Loucy (cell line): ENCODE measurements around the gene COA7.

Source experiments
- H2AFZ ChIP-seq: fragments of 200-600 bp; sonication (generic); 2 replicates; pipeline ENCODE4 v1.6.0; 2016; ENCODE audit warnings: antibody characterized with exemption, mild to moderate bottlenecking, low read length, moderate library complexity
- H3F3A ChIP-seq: fragments of 200-600 bp; 2 replicates; pipeline ENCODE4 v1.6.0; 2016; ENCODE audit warnings: antibody characterized with exemption, low read depth, mild to moderate bottlenecking
- H3K27me3 ChIP-seq: fragments of 200-600 bp; sonication (generic); 2 replicates; pipeline ENCODE4 v1.6.1; 2014; ENCODE audit warnings: low read length, mild to moderate bottlenecking; ENCODE audit not compliant: insufficient read depth, poor library complexity, severe bottlenecking
- H3K36me3 ChIP-seq: fragments of 200-600 bp; sonication (generic); 2 replicates; pipeline ENCODE4 v1.6.1; 2016; ENCODE audit warnings: low read length; ENCODE audit not compliant: insufficient read depth
- H3K4me1 ChIP-seq: fragments of 200-600 bp; sonication (generic); 2 replicates; pipeline ENCODE4 v1.5.1; 2014; ENCODE audit warnings: low read length, mild to moderate bottlenecking; ENCODE audit not compliant: insufficient read depth, poor library complexity, severe bottlenecking
- H3K4me2 ChIP-seq: fragments of 200-600 bp; sonication (generic); 2 replicates; pipeline ENCODE4 v1.6.0; 2014; ENCODE audit warnings: antibody characterized with exemption, low read length, low read depth, mild to moderate bottlenecking; ENCODE audit not compliant: poor library complexity, severe bottlenecking
- H3K4me3 ChIP-seq: fragments of 200-600 bp; sonication (generic); 2 replicates; pipeline ENCODE4 v1.5.1; 2014; ENCODE audit warnings: low read length, mild to moderate bottlenecking, mixed read lengths; ENCODE audit not compliant: poor library complexity, severe bottlenecking
- H3K79me2 ChIP-seq: fragments of 200-600 bp; sonication (generic); 2 replicates; pipeline ENCODE4 v1.6.1; 2014; ENCODE audit warnings: low read length; ENCODE audit not compliant: insufficient read depth
- H3K9ac ChIP-seq: fragments of 200-600 bp; sonication (generic); 2 replicates; pipeline ENCODE4 v1.6.0; 2014; ENCODE audit warnings: mild to moderate bottlenecking, low read depth, low read length, moderate library complexity; ENCODE audit not compliant: poor library complexity, severe bottlenecking
- H3K9me2 ChIP-seq: fragments of 200-600 bp; sonication (generic); replicated peaks from 2 replicates; pipeline ENCODE4 v1.6.1; 2016; ENCODE audit warnings: low read depth, low read length, mixed read lengths
- H3K9me3 ChIP-seq: fragments of 200-600 bp; sonication (generic); 2 replicates; pipeline ENCODE4 v1.6.1; 2014; ENCODE audit warnings: mild to moderate bottlenecking, antibody characterized with exemption, low read length, low read depth; ENCODE audit not compliant: insufficient read depth
- H4K20me1 ChIP-seq: fragments of 200-600 bp; sonication (generic); 2 replicates; pipeline ENCODE4 v1.6.0; 2014; ENCODE audit warnings: antibody characterized with exemption, low read length, mild to moderate bottlenecking; ENCODE audit not compliant: insufficient read depth, poor library complexity, severe bottlenecking
- EZH2phosphoT487 ChIP-seq: fragments of 200-600 bp; IDR thresholded peaks from 2 replicates; pipeline ENCODE4 v1.6.1; 2018; ENCODE audit warnings: antibody characterized with exemption, mild to moderate bottlenecking, moderate library complexity, borderline replicate concordance
- TF ChIP-seq, protein P1 (sequence below): fragments of 200-600 bp; sonication (generic); conservative IDR thresholded peaks from 2 replicates; pipeline ENCODE4 v1.5.1; 2014; ENCODE audit warnings: mild to moderate bottlenecking, antibody characterized with exemption, low read length

Gene COA7

DNA sequence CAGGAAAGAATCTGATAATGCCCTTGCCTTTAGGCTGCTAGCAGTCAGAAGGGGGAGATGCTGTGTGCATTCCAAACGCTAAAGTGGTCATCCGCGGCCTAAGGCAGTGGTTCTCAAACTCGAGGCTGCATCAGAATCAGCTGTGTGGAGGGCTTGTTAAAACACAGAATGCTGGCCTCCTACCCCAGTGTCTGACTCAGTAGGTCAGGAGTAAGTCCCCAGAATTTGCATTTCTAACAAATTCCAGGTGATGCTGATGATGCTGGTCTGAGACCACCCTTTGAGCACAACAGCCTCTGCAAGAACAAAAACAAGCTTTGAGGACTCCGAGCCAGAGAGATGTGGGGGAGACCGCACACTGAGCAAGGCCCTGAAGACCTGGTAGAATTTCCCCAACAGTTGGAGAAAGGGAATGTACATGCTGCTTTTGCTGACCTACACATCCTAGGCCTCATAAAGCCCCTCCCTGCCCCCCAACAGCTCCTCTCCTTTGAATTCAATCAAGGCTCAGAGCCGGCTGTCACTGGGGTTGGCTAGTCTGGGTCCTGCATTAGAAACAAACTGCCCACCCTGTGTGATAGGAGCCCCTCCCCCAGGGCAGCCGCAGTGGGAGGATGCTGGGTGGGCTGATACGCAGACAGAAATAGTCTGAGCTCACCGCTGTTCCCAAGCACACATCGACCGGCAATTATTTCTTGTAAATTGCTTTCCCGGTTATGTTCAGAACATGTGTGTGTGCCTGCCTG, 38.1 kb downstream of the COA7 start:
- Histone ChIP-seq H3K4me1 (no peaks in the 10 kb centered on the region), H2AFZ (no peak overlapping the region), H3K27me3 (no peaks in the 10 kb centered on the region), H3K9ac (no peak overlapping the region), H3K4me3 (no peak overlapping the region), H3K9me2 (no peaks in the 10 kb centered on the region), H3K4me2 (no peak overlapping the region), H4K20me1 (no peaks in the 10 kb centered on the region), H3F3A (no peaks in the 10 kb centered on the region), H3K9me3 (no peaks in the 10 kb centered on the region), H3K36me3 (no peaks in the 10 kb centered on the region), H3K79me2 (no peaks in the 10 kb centered on the region)
- TF ChIP-seq EZH2phosphoT487 = no peak
- TF ChIP-seq, protein P1, sequence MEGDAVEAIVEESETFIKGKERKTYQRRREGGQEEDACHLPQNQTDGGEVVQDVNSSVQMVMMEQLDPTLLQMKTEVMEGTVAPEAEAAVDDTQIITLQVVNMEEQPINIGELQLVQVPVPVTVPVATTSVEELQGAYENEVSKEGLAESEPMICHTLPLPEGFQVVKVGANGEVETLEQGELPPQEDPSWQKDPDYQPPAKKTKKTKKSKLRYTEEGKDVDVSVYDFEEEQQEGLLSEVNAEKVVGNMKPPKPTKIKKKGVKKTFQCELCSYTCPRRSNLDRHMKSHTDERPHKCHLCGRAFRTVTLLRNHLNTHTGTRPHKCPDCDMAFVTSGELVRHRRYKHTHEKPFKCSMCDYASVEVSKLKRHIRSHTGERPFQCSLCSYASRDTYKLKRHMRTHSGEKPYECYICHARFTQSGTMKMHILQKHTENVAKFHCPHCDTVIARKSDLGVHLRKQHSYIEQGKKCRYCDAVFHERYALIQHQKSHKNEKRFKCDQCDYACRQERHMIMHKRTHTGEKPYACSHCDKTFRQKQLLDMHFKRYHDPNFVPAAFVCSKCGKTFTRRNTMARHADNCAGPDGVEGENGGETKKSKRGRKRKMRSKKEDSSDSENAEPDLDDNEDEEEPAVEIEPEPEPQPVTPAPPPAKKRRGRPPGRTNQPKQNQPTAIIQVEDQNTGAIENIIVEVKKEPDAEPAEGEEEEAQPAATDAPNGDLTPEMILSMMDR = no peak

DNA sequence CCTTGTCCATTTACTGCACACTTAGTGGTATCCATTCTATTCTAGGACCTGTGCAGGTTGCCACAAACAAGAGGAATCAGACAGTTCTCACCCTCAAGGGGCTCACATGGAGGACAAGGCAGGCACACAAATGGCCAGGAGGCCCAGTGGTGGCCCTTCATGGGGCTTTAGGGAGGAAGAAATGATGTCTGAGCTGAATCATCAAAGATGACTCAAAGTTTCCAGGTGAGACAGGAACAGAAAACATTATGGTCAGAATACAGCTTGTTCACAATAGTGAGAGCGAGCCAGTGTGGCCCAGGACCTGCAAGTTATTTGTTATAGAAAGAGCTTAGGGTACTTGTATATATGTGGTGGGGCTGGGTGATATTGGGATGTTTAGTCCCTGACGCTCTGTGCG, 38.8 kb downstream of the COA7 start:
- Histone ChIP-seq H3K36me3 (no peaks in the 10 kb centered on the region), H3K4me3 (no peak overlapping the region), H3F3A (no peaks in the 10 kb centered on the region), H3K4me1 (no peaks in the 10 kb centered on the region), H4K20me1 (no peaks in the 10 kb centered on the region), H2AFZ (no peak overlapping the region), H3K9ac (no peak overlapping the region), H3K9me2 (no peaks in the 10 kb centered on the region), H3K79me2 (no peaks in the 10 kb centered on the region), H3K4me2 (no peak overlapping the region), H3K27me3 (no peaks in the 10 kb centered on the region), H3K9me3 (no peaks in the 10 kb centered on the region)
- TF ChIP-seq, protein P1 = no peak
- no peak for TF ChIP-seq EZH2phosphoT487

DNA sequence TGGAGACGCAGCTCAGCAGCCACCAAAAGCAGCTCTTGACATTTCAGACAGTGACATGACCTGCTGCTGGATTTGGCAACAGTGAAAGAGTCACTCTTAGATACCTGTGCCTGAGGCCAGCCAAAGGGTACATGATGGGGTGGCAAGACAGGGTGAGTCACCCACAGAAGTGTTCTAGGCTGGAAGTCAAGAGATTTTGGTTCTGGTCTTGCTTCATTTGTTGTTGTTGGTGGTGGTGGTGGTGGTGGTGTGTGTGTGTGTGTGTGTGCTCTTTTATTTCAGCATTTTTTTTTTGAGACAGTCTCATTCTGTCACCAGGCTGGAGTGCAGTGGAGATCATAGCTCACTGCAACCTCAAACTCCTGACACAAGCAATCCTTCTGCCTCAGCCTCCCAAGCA, 39.4 kb downstream of the COA7 start:
- no peak overlapping the region for H3K9ac ChIP-seq
- H3K4me2 ChIP-seq = no peak overlapping the region
- no peaks in the 10 kb centered on the region for H3K9me2 ChIP-seq
- no peaks in the 10 kb centered on the region for H3K36me3 ChIP-seq
- no peaks in the 10 kb centered on the region for H4K20me1 ChIP-seq
- H3K4me1 ChIP-seq = no peaks in the 10 kb centered on the region
- H3K27me3 ChIP-seq = no peaks in the 10 kb centered on the region
- no peak overlapping the region for H2AFZ ChIP-seq
- H3K4me3 ChIP-seq = no peak overlapping the region
- no peaks in the 10 kb centered on the region for H3F3A ChIP-seq
- no peaks in the 10 kb centered on the region for H3K79me2 ChIP-seq
- H3K9me3 ChIP-seq = no peaks in the 10 kb centered on the region
- TF ChIP-seq EZH2phosphoT487 = no peak
- TF ChIP-seq, protein P1 = no peak
